Measurements from ENCODE around the gene GADD45B. TPM values are rescaled to one million over a fixed set of nuclear protein-coding genes. Genes with fewer than 3 reads are reported as not detected.

Gene GADD45B
- total RNA-seq, 2 donors from 2014 or later, result 16.5 to 23.6 TPM

GRCh38 chr19:2427429-2428320, 48.3 kb upstream of the GADD45B start, which contains the start of gene TIMM13:
Gene TIMM13 (minus strand): TSS chr19:2427586. CDS start chr19:2427533, 53 bp downstream.
- Mint-ChIP-seq H3K27me3 (ENCODE audit: insufficient read depth) (no peaks in the 10 kb centered on the region), H3K4me3 (peak within 1 kb of the TSS; percentile 86), H3K4me1 (peaks cover 11% of the 10 kb centered on the region), H3K27ac (peak within 1 kb of the TSS; percentile 99), H3K9me3 (no peaks in the 10 kb centered on the region), H3K36me3 (ENCODE audit: low read depth) (peaks cover 13% of the 10 kb centered on the region)
- peak within 1 kb of the TSS; percentile 92 for H3K4me3 ChIP-seq (ENCODE audit: low read length)
- 1 to 2% methylated on average over 36 to 77 of the region's 77 CpGs for WGBS, 2 experiments (ENCODE audit: insufficient coverage in 1 of 2, insufficient read length in 1 of 2)
- H3K9ac ChIP-seq (ENCODE audit: extremely low read depth, low read length, poor library complexity, severe bottlenecking), result peak within 1 kb of the TSS; percentile 98
- DNase-seq, result peak; percentile 99
- H3K27me3 ChIP-seq (ENCODE audit: control insufficient read depth, insufficient read depth, low read length, poor library complexity, severe bottlenecking), result no peaks in the 10 kb centered on the region
- peaks cover 24% of the 10 kb centered on the region for H3K36me3 ChIP-seq (ENCODE audit: control insufficient read depth, insufficient read depth, low read length)
- no peaks in the 10 kb centered on the region for H3K4me1 ChIP-seq (ENCODE audit: control insufficient read depth, insufficient read depth, low read length)
- peak within 1 kb of the TSS; percentile 93 for H3K27ac ChIP-seq (ENCODE audit: low read depth, low read length)
- H3K9me3 ChIP-seq (ENCODE audit: control insufficient read depth, low read length), result no peaks in the 10 kb centered on the region
- TF ChIP-seq CTCF (conservative IDR thresholded peaks at IDR 0.05), result no peak

GRCh38 chr19:2428321-2428690, 47.6 kb upstream of the GADD45B start:
- peak overlapping the region; percentile 99 for H3K27ac Mint-ChIP-seq
- Histone ChIP-seq H3K4me3 (ENCODE audit: low read length) (peak overlapping the region; percentile 92), H3K36me3 (ENCODE audit: control insufficient read depth, insufficient read depth, low read length) (peaks cover 24% of the 10 kb centered on the region), H3K9me3 (ENCODE audit: control insufficient read depth, low read length) (no peaks in the 10 kb centered on the region), H3K9ac (ENCODE audit: extremely low read depth, low read length, poor library complexity, severe bottlenecking) (peak overlapping the region; percentile 98), H3K27ac (ENCODE audit: low read depth, low read length) (peak overlapping the region; percentile 93), H3K27me3 (ENCODE audit: control insufficient read depth, insufficient read depth, low read length, poor library complexity, severe bottlenecking) (no peaks in the 10 kb centered on the region), H3K4me1 (ENCODE audit: control insufficient read depth, insufficient read depth, low read length) (no peaks in the 10 kb centered on the region)
- H3K27me3 Mint-ChIP-seq (ENCODE audit: insufficient read depth), result no peaks in the 10 kb centered on the region
- H3K4me1 Mint-ChIP-seq, result peaks cover 11% of the 10 kb centered on the region
- TF ChIP-seq CTCF (conservative IDR thresholded peaks at IDR 0.05), result no peak
- H3K4me3 Mint-ChIP-seq, result peak overlapping the region; percentile 86
- DNase-seq, result peak; percentile 82
- peaks cover 13% of the 10 kb centered on the region for H3K36me3 Mint-ChIP-seq (ENCODE audit: low read depth)
- no peaks in the 10 kb centered on the region for H3K9me3 Mint-ChIP-seq
- 79 to 83% methylated on average over 24 to 25 of the region's 25 CpGs for WGBS, 2 experiments (ENCODE audit: insufficient coverage in 1 of 2, insufficient read length in 1 of 2)

- H3K27ac Mint-ChIP-seq, result peak overlapping the region; percentile 99
- H3K4me3 Mint-ChIP-seq, result no peak overlapping the region
- no peaks in the 10 kb centered on the region for H3K9me3 ChIP-seq (ENCODE audit: control insufficient read depth, low read length)
- peaks cover 27% of the 10 kb centered on the region for H3K36me3 ChIP-seq (ENCODE audit: control insufficient read depth, insufficient read depth, low read length)
- no peaks in the 10 kb centered on the region for H3K4me1 ChIP-seq (ENCODE audit: control insufficient read depth, insufficient read depth, low read length)
- H3K4me3 ChIP-seq (ENCODE audit: low read length), result no peak overlapping the region
- no peak overlapping the region for H3K27ac ChIP-seq (ENCODE audit: low read depth, low read length)
- H3K4me1 Mint-ChIP-seq, result peaks cover 11% of the 10 kb centered on the region
- H3K27me3 ChIP-seq (ENCODE audit: control insufficient read depth, insufficient read depth, low read length, poor library complexity, severe bottlenecking), result no peaks in the 10 kb centered on the region
- H3K9me3 Mint-ChIP-seq, result no peaks in the 10 kb centered on the region
- no peak for TF ChIP-seq CTCF (conservative IDR thresholded peaks at IDR 0.05)
- H3K36me3 Mint-ChIP-seq (ENCODE audit: low read depth), result peaks cover 14% of the 10 kb centered on the region
- WGBS, 2 experiments (ENCODE audit: insufficient coverage in 1 of 2, insufficient read length in 1 of 2), result 93 to 96% methylated on average over 24 to 35 of the region's 37 CpGs
- H3K9ac ChIP-seq (ENCODE audit: extremely low read depth, low read length, poor library complexity, severe bottlenecking), result peak overlapping the region; percentile 98
- peak; percentile 74 for DNase-seq
- H3K27me3 Mint-ChIP-seq (ENCODE audit: insufficient read depth), result no peaks in the 10 kb centered on the region
These were observed 46.9 kb upstream of the GADD45B start for GRCh38 chr19:2428756-2429711.
